RWPE2 (cell line): ENCODE data around the gene CUBN.

Source experiments
- ATAC-seq: fragments of 200-7000 bp; cut with Tn5 transposase; 3 replicates; pipeline ENCODE4 v1.9.1; 2021; ENCODE audit warnings: low read depth
- DNase-seq: peaks from one replicate; pipeline ENCODE4 v3.0.0-alpha.2; 2020; ENCODE audit warnings: low spot score
- H3K27ac ChIP-seq: fragments of 450-650 bp; 2 replicates; pipeline ENCODE4 v1.5.1; 2017; ENCODE audit warnings: mild to moderate bottlenecking; ENCODE audit not compliant: poor library complexity, severe bottlenecking
- H3K27me3 ChIP-seq: fragments of 250-450 bp; sonication (Bioruptor Pico); 2 replicates; pipeline ENCODE4 v1.5.1; 2021; ENCODE audit warnings: mild to moderate bottlenecking, moderate library complexity; ENCODE audit not compliant: insufficient read depth, poor library complexity, severe bottlenecking
- H3K36me3 ChIP-seq: fragments of 250-450 bp; sonication (Bioruptor Pico); 2 replicates; pipeline ENCODE4 v1.5.1; 2020; ENCODE audit warnings: low read depth, mild to moderate bottlenecking, moderate library complexity
- H3K4me1 ChIP-seq: fragments of 250-450 bp; sonication (Bioruptor Pico); 2 replicates; pipeline ENCODE4 v1.5.1; 2021; ENCODE audit warnings: mild to moderate bottlenecking, moderate library complexity; ENCODE audit not compliant: insufficient read depth, poor library complexity, severe bottlenecking
- H3K4me3 ChIP-seq: fragments of 250-450 bp; sonication (Bioruptor Pico); 2 replicates; pipeline ENCODE4 v1.5.1; 2021; ENCODE audit warnings: mild to moderate bottlenecking, moderate library complexity; ENCODE audit not compliant: severe bottlenecking
- H3K9me3 ChIP-seq: fragments of 250-450 bp; sonication (Bioruptor Pico); 2 replicates; pipeline ENCODE4 v1.5.1; 2021; ENCODE audit warnings: mild to moderate bottlenecking, moderate library complexity; ENCODE audit not compliant: severe bottlenecking
- TF ChIP-seq, protein P1 (sequence below): fragments of 450-650 bp; IDR thresholded peaks from one replicate; pipeline ENCODE4 v1.5.1; 2017; ENCODE audit warnings: mild to moderate bottlenecking, moderate library complexity; ENCODE audit not compliant: poor library complexity, severe bottlenecking

The CUBN gene

DNA sequence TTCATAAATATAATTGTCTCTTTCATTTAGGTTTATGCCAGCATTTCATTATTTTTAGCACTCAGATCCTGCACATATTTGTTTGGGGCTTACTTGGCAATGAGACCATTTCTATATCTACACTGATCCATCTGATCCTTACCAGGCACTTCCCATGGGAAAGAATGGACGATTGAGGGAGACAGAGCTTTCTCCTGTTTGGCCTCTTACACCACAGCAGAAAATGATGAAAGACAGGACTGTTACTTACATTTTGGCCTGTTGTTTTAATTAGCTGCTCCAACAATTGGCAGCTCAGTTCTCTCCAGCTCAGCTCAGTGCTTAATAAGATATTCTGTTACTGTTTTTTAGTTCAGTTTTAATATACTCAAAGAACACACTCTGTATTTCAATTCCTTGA lies 234.8 kb downstream of the CUBN start:
- Histone ChIP-seq H3K4me1 (peaks cover 15% of the 10 kb centered on the region), H3K27ac (no peak overlapping the region), H3K27me3 (no peaks in the 10 kb centered on the region), H3K36me3 (no peaks in the 10 kb centered on the region), H3K9me3 (no peaks in the 10 kb centered on the region), H3K4me3 (no peak overlapping the region)
- DNase-seq (no peak), ATAC-seq (no peak)
- TF ChIP-seq, protein P1, sequence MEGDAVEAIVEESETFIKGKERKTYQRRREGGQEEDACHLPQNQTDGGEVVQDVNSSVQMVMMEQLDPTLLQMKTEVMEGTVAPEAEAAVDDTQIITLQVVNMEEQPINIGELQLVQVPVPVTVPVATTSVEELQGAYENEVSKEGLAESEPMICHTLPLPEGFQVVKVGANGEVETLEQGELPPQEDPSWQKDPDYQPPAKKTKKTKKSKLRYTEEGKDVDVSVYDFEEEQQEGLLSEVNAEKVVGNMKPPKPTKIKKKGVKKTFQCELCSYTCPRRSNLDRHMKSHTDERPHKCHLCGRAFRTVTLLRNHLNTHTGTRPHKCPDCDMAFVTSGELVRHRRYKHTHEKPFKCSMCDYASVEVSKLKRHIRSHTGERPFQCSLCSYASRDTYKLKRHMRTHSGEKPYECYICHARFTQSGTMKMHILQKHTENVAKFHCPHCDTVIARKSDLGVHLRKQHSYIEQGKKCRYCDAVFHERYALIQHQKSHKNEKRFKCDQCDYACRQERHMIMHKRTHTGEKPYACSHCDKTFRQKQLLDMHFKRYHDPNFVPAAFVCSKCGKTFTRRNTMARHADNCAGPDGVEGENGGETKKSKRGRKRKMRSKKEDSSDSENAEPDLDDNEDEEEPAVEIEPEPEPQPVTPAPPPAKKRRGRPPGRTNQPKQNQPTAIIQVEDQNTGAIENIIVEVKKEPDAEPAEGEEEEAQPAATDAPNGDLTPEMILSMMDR: no peak

DNA sequence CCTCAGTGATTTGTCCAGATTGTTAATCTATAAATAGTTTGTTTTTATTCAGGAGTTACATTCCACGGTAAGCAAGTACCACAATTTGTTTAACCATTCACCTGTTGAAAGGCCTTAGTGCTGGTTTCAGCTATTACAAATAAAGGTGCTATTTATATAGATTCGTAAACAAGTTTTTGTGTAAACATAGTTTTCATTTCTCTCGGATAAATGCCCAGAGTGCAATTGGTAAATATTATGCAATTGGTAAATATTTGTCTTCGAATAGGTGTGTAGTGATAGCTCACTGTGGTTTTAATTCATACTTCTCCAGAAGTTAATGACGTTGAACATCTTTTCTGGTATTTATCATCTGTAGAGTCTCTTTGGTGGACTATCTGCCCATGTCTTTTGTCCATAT lies 235.9 kb downstream of the CUBN start:
- TF ChIP-seq, protein P1: no peak
- peak; percentile 11; the same call in 2 of the 3 replicates for ATAC-seq
- no peak overlapping the region for H3K27ac ChIP-seq
- no peaks in the 10 kb centered on the region for H3K27me3 ChIP-seq
- no peak overlapping the region for H3K4me3 ChIP-seq
- DNase-seq: no peak
- no peaks in the 10 kb centered on the region for H3K9me3 ChIP-seq
- H3K4me1 ChIP-seq: peaks cover 15% of the 10 kb centered on the region
- H3K36me3 ChIP-seq: no peaks in the 10 kb centered on the region

DNA sequence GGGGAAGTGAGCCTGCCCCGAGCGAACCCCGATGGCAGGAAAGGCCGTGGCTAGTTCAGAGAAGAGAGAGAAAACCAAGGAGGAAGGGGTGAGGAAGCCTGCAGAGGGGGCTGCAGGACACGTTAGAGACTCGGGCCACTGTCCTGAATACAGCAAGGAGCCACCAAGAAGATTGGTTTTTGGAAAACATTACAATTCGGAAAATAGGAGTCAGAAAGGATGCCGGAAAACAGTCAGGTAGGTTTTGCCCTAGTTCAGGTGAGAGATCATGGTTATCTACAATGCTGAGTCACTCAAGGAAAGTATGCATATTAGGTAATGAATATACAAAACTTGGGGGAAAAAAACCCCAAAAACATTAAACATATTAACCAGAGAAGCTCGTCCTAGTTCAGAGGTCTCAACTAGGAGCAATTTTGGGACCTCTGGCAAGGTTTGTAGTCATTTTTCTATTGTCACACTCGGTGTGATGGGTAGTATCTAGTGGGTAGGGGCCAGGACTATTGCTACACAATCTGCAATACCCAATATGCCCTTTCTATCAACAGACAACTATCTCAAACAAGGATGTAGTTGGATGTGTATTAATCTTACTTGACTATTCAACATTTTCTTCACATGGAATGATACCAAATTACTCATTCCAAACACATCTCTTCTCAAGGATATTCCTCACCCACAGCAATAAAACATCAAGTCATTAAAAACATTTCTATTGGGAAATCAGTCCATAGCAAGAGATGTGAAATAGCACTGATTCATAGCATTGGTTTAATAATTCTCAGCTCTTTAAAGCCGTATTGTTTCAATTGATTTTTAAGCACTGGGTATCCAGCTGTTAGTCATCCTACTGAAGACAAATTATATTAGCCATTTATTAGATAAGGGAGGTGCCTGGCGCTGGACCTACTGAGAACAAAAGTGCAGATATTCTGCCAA lies 238.0 kb downstream of the CUBN start:
- H3K27ac ChIP-seq: peak overlapping the region; percentile 71
- TF ChIP-seq, protein P1: peak; percentile 37
- peaks cover 15% of the 10 kb centered on the region for H3K4me1 ChIP-seq
- no peaks in the 10 kb centered on the region for H3K9me3 ChIP-seq
- peak; percentile 90 for ATAC-seq
- H3K4me3 ChIP-seq: no peak overlapping the region
- DNase-seq: no peak
- H3K27me3 ChIP-seq: no peaks in the 10 kb centered on the region
- H3K36me3 ChIP-seq: no peaks in the 10 kb centered on the region

DNA sequence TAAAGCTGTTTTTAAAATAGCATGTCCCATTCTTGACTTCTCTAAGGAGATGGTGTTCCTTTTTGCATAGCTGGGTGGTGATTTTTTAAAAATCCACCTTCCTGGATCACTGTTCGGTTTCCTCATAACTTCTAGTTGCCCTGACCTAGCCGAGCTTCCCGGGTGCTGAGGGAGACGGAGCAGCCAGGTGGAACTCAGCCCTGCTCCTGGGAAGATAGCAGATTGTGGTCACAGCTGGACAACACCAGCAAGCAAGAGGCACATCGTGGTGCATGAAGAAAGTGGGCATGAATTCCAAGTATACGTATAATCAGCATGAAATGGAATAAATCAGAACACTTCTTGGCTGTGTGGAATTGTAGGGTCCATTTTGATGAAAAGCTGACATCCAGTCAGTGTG lies 238.9 kb downstream of the CUBN start:
- H3K9me3 ChIP-seq: no peaks in the 10 kb centered on the region
- H3K27ac ChIP-seq: no peak overlapping the region
- peaks cover 15% of the 10 kb centered on the region for H3K4me1 ChIP-seq
- H3K27me3 ChIP-seq: no peaks in the 10 kb centered on the region
- ATAC-seq (no peak), DNase-seq (no peak)
- TF ChIP-seq, protein P1: no peak
- H3K36me3 ChIP-seq: no peaks in the 10 kb centered on the region
- H3K4me3 ChIP-seq: no peak overlapping the region

DNA sequence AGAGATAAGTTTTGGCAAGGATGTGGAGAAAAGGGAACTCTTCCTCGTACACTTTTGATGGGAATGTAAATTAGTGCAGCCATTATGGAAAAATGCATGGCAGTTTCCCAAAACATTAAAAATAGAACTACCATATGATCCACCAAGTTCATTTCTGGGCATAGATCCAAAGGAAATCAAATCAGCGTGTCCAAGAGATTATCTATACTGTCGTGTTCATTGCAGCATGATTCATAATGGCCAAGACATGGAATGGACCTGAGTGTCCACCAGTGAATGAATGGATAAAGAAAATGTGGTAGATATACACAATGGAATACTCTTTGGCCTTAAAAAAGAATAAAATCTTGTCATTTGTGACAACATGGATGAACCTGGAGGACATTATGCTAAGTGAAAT lies 242.0 kb downstream of the CUBN start:
- DNase-seq (no peak), ATAC-seq (no peak)
- Histone ChIP-seq H3K4me3 (no peak overlapping the region), H3K4me1 (peaks cover 9% of the 10 kb centered on the region), H3K9me3 (no peaks in the 10 kb centered on the region), H3K27ac (no peak overlapping the region), H3K36me3 (no peaks in the 10 kb centered on the region), H3K27me3 (no peaks in the 10 kb centered on the region)
- TF ChIP-seq, protein P1: no peak
